Kidney (tissue), 14 donors: ENCODE data around the gene KANSL3. TPM values are rescaled to one million over a fixed set of nuclear protein-coding genes. Genes with fewer than 3 reads are reported as not detected.

Experiments
- DNase-seq, 5 donors: peaks; one replicate each; pipeline ENCODE4 v3.0.0-alpha.2; 2013 to 2020
- FAIRE-seq: peaks from 2 replicates; lab custom pipeline; 2012; peaks lifted over from hg19 to GRCh38; lab: Jason Lieb, UNC
- H3K27ac ChIP-seq, 2 donors: one replicate each; pipeline ENCODE4 v1.7.0; 2013; ENCODE audit warnings: low read depth in 2 of 2, low read length in 2 of 2, inconsistent platforms in 1 of 2
- H3K27me3 ChIP-seq: one replicate; pipeline ENCODE4 v1.7.1; 2013; ENCODE audit warnings: low read length, inconsistent platforms; ENCODE audit not compliant: control insufficient read depth, insufficient read depth
- H3K36me3 ChIP-seq, 3 donors: one replicate each; pipeline versions ENCODE4 v1.7.0 to v1.7.1; 2013; ENCODE audit warnings: low read length in 3 of 3, control low read depth in 1 of 3, inconsistent platforms in 1 of 3; ENCODE audit not compliant: insufficient read depth in 3 of 3, control insufficient read depth in 2 of 3
- H3K4me1 ChIP-seq, 3 donors: one replicate each; pipeline versions ENCODE4 v1.7.0 to v1.7.1; 2013; ENCODE audit warnings: low read length in 3 of 3, inconsistent platforms in 1 of 3, low read depth in 1 of 3; ENCODE audit not compliant: control insufficient read depth in 2 of 3, insufficient read depth in 2 of 3
- H3K4me3 ChIP-seq, 3 donors: one replicate each; pipeline versions ENCODE4 v1.7.0 to v1.8.1; 2013; ENCODE audit warnings: low read length in 3 of 3, control low read depth in 1 of 3, inconsistent platforms in 1 of 3
- H3K9ac ChIP-seq, 3 donors: one replicate each; pipeline versions ENCODE4 v1.7.0 to v1.7.1; 2013; ENCODE audit warnings: low read length in 3 of 3, control low read depth in 1 of 3, inconsistent platforms in 1 of 3
- H3K9me3 ChIP-seq, 3 donors: one replicate each; pipeline versions ENCODE4 v1.7.0 to v1.7.1; 2013; ENCODE audit warnings: low read length in 3 of 3, control low read depth in 1 of 3, inconsistent platforms in 1 of 3; ENCODE audit not compliant: control insufficient read depth in 2 of 3, insufficient read depth in 1 of 3
- CTCF ChIP-seq: IDR thresholded peaks from 3 replicates; pipeline ENCODE4 v1.5.1; 2012; ENCODE audit warnings: mild to moderate bottlenecking, moderate library complexity, borderline replicate concordance; ENCODE audit not compliant: insufficient read depth; ENCODE audit errors: extremely low read depth
- intact Hi-C: fragments of 100-400 bp; cut with DNase I; formaldehyde crosslinking; loops from one replicate; pipeline ENCODE4 v1.11.1; 2022
- polyA plus RNA-seq: library from polyadenylated mRNA; stranded (reverse); fragments of 350-450 nt; fragmentation: Illumina TruSeq; extraction: RNeasy Lipid Tissue Mini Kit (QIAGEN cat#74804); gene quantifications from one replicate; pipeline ENCODE4 v1.2.3, GENCODE V29; 2014; ENCODE audit warnings: low read depth, low replicate concordance; ENCODE audit not compliant: insufficient read depth
- total RNA-seq: library from RNA; stranded (reverse); fragmentation: NEBNext Ultra II Directional; extraction: Animal tissue kit (Norgen Biotek cat#: 25700); gene quantifications from one replicate; pipeline ENCODE4 v1.2.1, GENCODE V29; 2021
- donor health status: control.
- donor health status: control.
- donor health status: control.
- donor health status: control.
- donor health status: control.
- donor health status: DM: yes; HTN: yes; CAD: no.
- donor health status: Normal renal cell carcinoma (clear cell type).

Gene KANSL3
- total and polyA plus RNA-seq, 2 donors from 2014 or later: 17.5 to 48.8 TPM

GRCh38 chr2:96549967-96550786 lies 87.9 kb downstream of the KANSL3 start:
- Histone ChIP-seq H3K9ac (no peak overlapping the region), H3K36me3 (no peaks in the 10 kb centered on the region), H3K27me3 (no peaks in the 10 kb centered on the region), H3K9me3 (no peaks in the 10 kb centered on the region), H3K4me3 (no peak overlapping the region), H3K4me1 (peaks cover 0 to 4% (median 4%) of the 10 kb centered on the region in 3 donors), H3K27ac (no peak overlapping the region)
- FAIRE-seq (no peak), DNase-seq (peak in 1 of 5 donors; percentile 72)
- intact Hi-C loops: no loop called here
- TF ChIP-seq CTCF: no peak

- H3K27me3 ChIP-seq: no peaks in the 10 kb centered on the region
- H3K4me1 ChIP-seq: peaks cover 0 to 3% (median under 1%) of the 10 kb centered on the region in 3 donors
- no peak for TF ChIP-seq CTCF
- no peak for FAIRE-seq
- no peak overlapping the region for H3K9ac ChIP-seq
- H3K9me3 ChIP-seq: no peaks in the 10 kb centered on the region
- H3K36me3 ChIP-seq: no peaks in the 10 kb centered on the region
- DNase-seq: no peak
- H3K27ac ChIP-seq: no peak overlapping the region
- intact Hi-C loops: no loop called here
- no peak overlapping the region for H3K4me3 ChIP-seq
Measured at GRCh38 chr2:96549466-96549785, 88.7 kb downstream of the KANSL3 start.

DNA sequence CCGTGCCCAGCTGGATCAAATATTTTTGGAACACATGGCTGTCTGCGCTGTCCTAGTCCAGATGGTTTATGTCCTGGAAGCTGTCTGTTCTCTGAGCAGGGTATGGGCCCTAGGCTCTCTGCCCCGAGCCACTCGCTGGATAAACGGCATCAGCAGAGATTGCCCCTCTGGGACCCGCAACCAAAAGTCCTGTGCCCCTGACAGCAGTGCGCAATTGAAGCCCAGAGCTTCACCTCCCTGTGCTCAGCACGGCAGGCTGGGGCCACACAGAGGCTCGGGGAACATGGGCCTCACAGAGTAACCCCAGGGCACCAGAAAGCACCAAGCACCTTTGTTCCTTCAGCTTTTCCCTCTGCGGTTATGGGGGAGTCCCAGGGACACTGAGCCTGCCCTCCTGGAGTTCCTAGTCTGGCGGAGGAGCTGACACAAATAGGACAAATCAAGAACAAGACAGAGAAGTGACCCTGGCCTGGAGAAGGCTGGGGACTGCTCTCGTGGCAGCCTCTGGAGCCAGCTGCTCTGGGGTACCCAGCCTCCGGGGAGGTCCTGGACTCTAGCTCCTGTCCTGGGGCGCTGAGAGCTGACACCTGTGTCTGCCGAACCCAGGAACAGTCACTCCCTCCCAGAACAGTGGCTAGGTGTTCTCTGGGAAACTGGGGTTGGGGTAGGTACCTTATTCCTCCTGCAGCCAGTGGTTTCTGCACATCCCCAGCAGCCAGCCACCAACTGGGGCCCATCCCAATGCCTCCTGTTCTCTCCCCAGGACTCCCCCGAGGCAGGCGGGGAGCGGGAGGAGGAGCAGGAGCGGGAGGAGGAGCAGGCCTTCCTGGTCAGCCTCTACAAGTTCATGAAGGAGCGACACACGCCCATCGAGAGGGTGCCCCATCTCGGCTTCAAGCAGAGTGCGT lies 89.3 kb downstream of the KANSL3 start:
- no peaks in the 10 kb centered on the region for H3K9me3 ChIP-seq
- no peak overlapping the region for H3K27ac ChIP-seq
- no peak overlapping the region for H3K9ac ChIP-seq
- FAIRE-seq: no peak
- no peak overlapping the region for H3K4me3 ChIP-seq
- no peak for TF ChIP-seq CTCF
- DNase-seq: no peak
- H3K4me1 ChIP-seq: no peaks in the 10 kb centered on the region
- intact Hi-C loops: no loop called here
- H3K27me3 ChIP-seq: no peaks in the 10 kb centered on the region
- H3K36me3 ChIP-seq: no peaks in the 10 kb centered on the region
